T47D (cell line): ENCODE data around the gene BMP2.

Source experiments
- DNase-seq, 2 experiments: peaks; one replicate each; pipeline versions ENCODE4 v3.0.0 to v3.0.0-alpha.2; 2011 to 2012; ENCODE audit warnings: low read depth in 1 of 2, low spot score in 1 of 2
- JUND ChIP-seq: IDR thresholded peaks from 2 replicates; pipeline ENCODE4 v1.6.1; 2012; ENCODE audit warnings: low read depth
- in situ Hi-C: cut with HindIII; loops from 2 replicates; pipeline ENCODE4 v1.10.0; 2016; ENCODE audit warnings: low sequenced_read_pairs, low pct_unique_long_range_greater_than_20kb

The BMP2 gene

GRCh38 chr20:6767536-6768227 is at the start of gene BMP2:
BMP2 (plus strand) TSS chr20:6767686; CDS start chr20:6770127, 2,441 bp downstream.
- TF ChIP-seq JUND, result no peak
- peak in 1 of 2 experiments; percentile 10 for DNase-seq
- in situ Hi-C loops, result no loop called here

GRCh38 chr20:6718662-6719368 is 48.7 kb upstream of the BMP2 start:
- in situ Hi-C loops, result no loop called here
- peak in 1 of 2 experiments; percentile 19 for DNase-seq
- TF ChIP-seq JUND, result no peak

DNA sequence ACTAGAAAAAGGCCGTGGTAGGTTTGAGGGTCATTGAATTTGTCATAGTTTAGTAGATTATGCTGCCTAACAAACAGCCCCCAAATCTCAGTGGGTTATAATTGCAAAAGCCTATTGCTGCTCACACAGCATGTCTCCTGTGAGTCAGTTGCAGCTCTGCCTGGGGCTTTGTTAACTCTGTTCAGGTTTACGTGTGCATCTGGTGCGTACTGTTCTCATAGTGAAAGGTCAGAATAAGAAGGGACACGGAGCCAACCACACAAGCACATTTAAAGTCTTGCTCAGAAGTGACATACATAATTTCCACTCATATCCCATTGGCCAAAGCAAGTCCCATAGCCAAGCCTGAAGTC is 48.1 kb upstream of the BMP2 start:
- in situ Hi-C loops, result no loop called here
- TF ChIP-seq JUND, result no peak
- DNase-seq, result no peak

DNA sequence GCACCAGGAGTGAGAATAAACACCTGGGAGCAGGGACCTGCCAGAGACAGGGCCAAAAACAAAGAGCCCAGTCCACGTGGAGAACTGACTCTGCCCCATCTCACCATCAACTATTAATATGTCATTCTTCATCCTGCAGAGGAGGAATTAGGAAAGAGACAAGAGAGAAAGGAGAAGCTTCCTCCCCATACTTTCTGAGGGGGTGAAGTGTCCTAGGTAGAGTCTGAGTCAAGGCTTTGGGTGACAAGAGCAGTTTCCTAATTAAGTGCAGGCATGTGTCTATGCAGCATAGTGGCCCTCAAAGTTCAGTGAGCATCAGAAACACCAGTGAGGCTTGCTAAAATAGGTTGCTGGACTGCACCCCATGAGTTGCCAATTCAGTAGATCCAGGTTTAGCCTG is 40.7 kb upstream of the BMP2 start:
- no peak for TF ChIP-seq JUND
- in situ Hi-C loops, result no loop called here
- DNase-seq, result no peak

- DNase-seq, result no peak
- in situ Hi-C loops, result no loop called here
- TF ChIP-seq JUND, result no peak
Observed at GRCh38 chr20:6730672-6731328, 36.7 kb upstream of the BMP2 start.

GRCh38 chr20:6732001-6732447 is 35.5 kb upstream of the BMP2 start:
- no peak for DNase-seq
- in situ Hi-C loops, result no loop called here
- TF ChIP-seq JUND, result no peak

DNA sequence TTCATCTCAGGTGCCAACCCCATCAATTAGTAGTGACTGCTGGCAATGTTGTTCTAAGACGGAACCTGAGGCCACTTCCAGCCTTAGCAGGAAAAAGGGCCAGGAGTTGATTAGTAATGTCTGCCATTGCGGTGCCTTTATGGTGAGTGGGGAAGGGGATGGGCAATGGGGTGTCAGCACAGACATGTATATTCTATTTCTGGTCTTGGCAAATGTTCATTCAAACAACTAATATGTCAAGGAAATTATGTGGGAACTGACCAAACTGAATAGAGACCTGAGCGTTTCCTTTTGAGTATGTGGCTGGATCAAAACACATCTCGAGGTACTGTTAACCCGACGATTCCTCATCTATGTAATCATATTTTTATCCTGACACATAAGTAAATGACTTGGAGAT is 34.6 kb upstream of the BMP2 start:
- TF ChIP-seq JUND, result no peak
- in situ Hi-C loops, result no loop called here
- DNase-seq, result no peak

- TF ChIP-seq JUND, result no peak
- in situ Hi-C loops, result no loop called here
- DNase-seq, result no peak
Observed at GRCh38 chr20:6733965-6734364, 33.5 kb upstream of the BMP2 start.

DNA sequence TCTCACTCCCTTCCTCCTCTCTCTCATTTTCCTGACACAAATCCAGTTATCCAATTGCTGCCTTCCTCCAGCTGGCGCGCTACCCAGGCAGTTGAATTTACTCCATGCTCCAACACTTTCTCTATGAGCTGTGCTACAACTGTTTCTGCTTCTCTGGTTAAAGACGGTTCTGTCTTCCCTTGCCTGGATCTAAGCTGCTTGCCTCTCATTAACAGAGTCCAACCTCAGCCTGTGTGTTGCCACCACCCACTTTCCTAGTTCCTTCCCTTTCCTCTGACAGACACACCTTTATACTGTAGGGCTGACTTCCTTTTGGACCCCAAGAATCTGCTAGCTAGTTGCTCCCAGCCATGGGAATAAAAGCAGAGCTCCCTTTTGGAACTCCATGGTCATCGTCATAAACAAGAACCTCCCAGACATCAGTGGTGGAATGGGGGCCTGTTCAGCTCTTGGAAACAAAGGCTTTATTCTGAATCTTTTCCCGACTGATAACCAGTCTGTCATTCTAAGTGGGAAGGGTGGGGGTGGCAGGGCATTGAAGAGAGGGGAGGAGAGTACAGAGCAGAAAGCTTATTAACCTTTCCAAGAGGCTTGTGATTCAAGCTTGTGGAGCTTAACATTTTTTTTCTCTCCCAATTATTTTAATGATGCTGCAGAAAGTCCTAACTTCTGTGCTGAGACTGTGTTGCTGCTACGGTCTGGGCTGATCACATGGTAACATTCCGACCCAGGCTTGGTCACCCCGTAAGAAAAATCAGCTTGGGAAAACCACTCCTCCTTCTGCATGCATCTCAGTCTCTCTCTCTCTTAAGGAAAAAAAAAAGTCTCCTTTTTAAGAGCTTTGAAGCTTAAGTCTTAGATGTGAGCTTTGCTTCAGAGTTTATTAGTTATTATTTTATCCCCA is 31.3 kb upstream of the BMP2 start:
- no peak for TF ChIP-seq JUND
- in situ Hi-C loops, result no loop called here
- no peak for DNase-seq

GRCh38 chr20:6739406-6739805 is 28.1 kb upstream of the BMP2 start:
- TF ChIP-seq JUND, result no peak
- DNase-seq, result no peak
- in situ Hi-C loops, result no loop called here

- in situ Hi-C loops, result no loop called here
- TF ChIP-seq JUND, result no peak
- DNase-seq, result no peak
Observed at GRCh38 chr20:6740096-6740495, 27.4 kb upstream of the BMP2 start.

GRCh38 chr20:6744180-6744579 is 23.3 kb upstream of the BMP2 start:
- no peak for DNase-seq

More at GRCh38 chr20:6744180-6744579, 23.3 kb upstream of the BMP2 start:
- TF ChIP-seq JUND, result no peak
- in situ Hi-C loops, result no loop called here
